HG03039 (cell line): ENCODE data around the gene DOCK3.
"Not testable (repeated sequence)": the region's sequence is repeated elsewhere in the genome, so short reads cannot be mapped to it uniquely, and the experiment has no call there.

ENCODE experiments used
- ATAC-seq: cut with Tn5 transposase; IDR thresholded peaks from one replicate; pipeline ENCODE4 v1.9.1; 2021; ENCODE audit warnings: mild to moderate bottlenecking, moderate library complexity; ENCODE audit not compliant: unreplicated experiment

DOCK3 gene

GRCh38 chr3:51176923-51177322, 502.2 kb downstream of the DOCK3 start:
- no peak for ATAC-seq

- ATAC-seq = not testable (repeated sequence)
These were observed 511.7 kb downstream of the DOCK3 start for GRCh38 chr3:51186446-51186845.

GRCh38 chr3:51190199-51190598, 515.5 kb downstream of the DOCK3 start:
- no peak for ATAC-seq

GRCh38 chr3:51190827-51191226, 516.1 kb downstream of the DOCK3 start:
- no peak for ATAC-seq

GRCh38 chr3:51191768-51192167, 517.0 kb downstream of the DOCK3 start:
- ATAC-seq = no peak

GRCh38 chr3:51198477-51198876, 523.8 kb downstream of the DOCK3 start:
- ATAC-seq = no peak

- not testable (repeated sequence) for ATAC-seq
These were observed 524.6 kb downstream of the DOCK3 start for GRCh38 chr3:51199296-51199695.

GRCh38 chr3:51216291-51216690, 541.6 kb downstream of the DOCK3 start:
- ATAC-seq = no peak

- no peak for ATAC-seq
These were observed 547.2 kb downstream of the DOCK3 start for GRCh38 chr3:51221959-51222358.

- ATAC-seq = no peak
These were observed 549.6 kb downstream of the DOCK3 start for GRCh38 chr3:51224283-51224682.

- ATAC-seq = no peak
These were observed 550.1 kb downstream of the DOCK3 start for GRCh38 chr3:51224843-51225242.

- no peak for ATAC-seq
These were observed 568.2 kb downstream of the DOCK3 start for GRCh38 chr3:51242939-51243338.

- no peak for ATAC-seq
These were observed 569.2 kb downstream of the DOCK3 start for GRCh38 chr3:51243924-51244323.

- ATAC-seq = no peak
These were observed 571.1 kb downstream of the DOCK3 start for GRCh38 chr3:51245867-51246266.

- ATAC-seq = no peak
These were observed 583.1 kb downstream of the DOCK3 start for GRCh38 chr3:51257870-51258269.

GRCh38 chr3:51264166-51264565, 589.4 kb downstream of the DOCK3 start:
- ATAC-seq = not testable (repeated sequence)

GRCh38 chr3:51268132-51268531, 593.4 kb downstream of the DOCK3 start:
- no peak for ATAC-seq

GRCh38 chr3:51269466-51269865, 594.7 kb downstream of the DOCK3 start:
- no peak for ATAC-seq

- ATAC-seq = no peak
These were observed 595.8 kb downstream of the DOCK3 start for GRCh38 chr3:51270559-51270958.

GRCh38 chr3:51271172-51271571, 596.4 kb downstream of the DOCK3 start:
- no peak for ATAC-seq

- no peak for ATAC-seq
These were observed 599.3 kb downstream of the DOCK3 start for GRCh38 chr3:51274052-51274451.

GRCh38 chr3:51275111-51275805, 600.5 kb downstream of the DOCK3 start:
- no peak for ATAC-seq

GRCh38 chr3:51276046-51276445, 601.3 kb downstream of the DOCK3 start:
- ATAC-seq = no peak
